A549 (cell line): Measurements from ENCODE around the gene CPT1A. TPM values are rescaled to one million over a fixed set of nuclear protein-coding genes. Genes with fewer than 3 reads are reported as not detected.

Source experiments
- ATAC-seq, 2 experiments: fragments of 200-7000 bp in 1 of 2; fragments of >200 bp in 1 of 2; cut with Nextera tagmentation in 1 of 2; cut with Tn5 transposase in 1 of 2; 3 replicates each; pipeline versions ENCODE4 v1.8.0 to v1.9.1; 2018 to 2020; ENCODE audit warnings: mild to moderate bottlenecking in 1 of 2, moderate library complexity in 1 of 2
- CTCF ChIA-PET: fragments of 300-600 bp; sonication (Branson Sonifier 250); formaldehyde crosslinking; extraction: SDS; loops from one replicate; lab custom pipeline; 2021; ENCODE audit warnings: antibody characterized with exemption, inconsistent platforms; lab: Yijun Ruan, JAX
- POLR2A ChIA-PET: fragments of 350-600 bp; formaldehyde crosslinking; extraction: SDS; loops from one replicate; lab custom pipeline; 2021; ENCODE audit warnings: antibody characterized with exemption, inconsistent platforms; lab: Yijun Ruan, JAX
- DNase-seq, 2 experiments: peaks; one replicate each; pipeline versions ENCODE4 v3.0.0 to v3.0.0-alpha.2; 2011 to 2016; ENCODE audit warnings: low read depth in 1 of 2, low spot score in 1 of 2
- FAIRE-seq: peaks from 2 replicates; lab custom pipeline; 2011; peaks lifted over from hg19 to GRCh38; lab: Jason Lieb, UNC
- H3K27ac ChIP-seq, 2 experiments: fragments of >200 bp; sonication (Bioruptor Twin); formaldehyde crosslinking; 3 replicates each; pipeline ENCODE4 v1.5.1; 2016 to 2017
- H3K4me1 ChIP-seq: fragments of >200 bp; sonication (Bioruptor Twin); formaldehyde crosslinking; 3 replicates; pipeline ENCODE4 v1.6.1; 2016
- H3K4me2 ChIP-seq: fragments of >200 bp; sonication (Bioruptor Twin); formaldehyde crosslinking; 3 replicates; pipeline ENCODE4 v1.6.1; 2016
- H3K4me3 ChIP-seq: fragments of >200 bp; sonication (Bioruptor Twin); formaldehyde crosslinking; 3 replicates; pipeline ENCODE4 v1.5.1; 2016
- H3K9me3 ChIP-seq: fragments of >200 bp; sonication (Bioruptor Twin); formaldehyde crosslinking; 3 replicates; pipeline ENCODE4 v1.6.1; 2016
- CBX2 ChIP-seq: fragments of 200-600 bp; sonication (generic); IDR thresholded peaks from 2 replicates; pipeline ENCODE4 v1.6.1; 2016; ENCODE audit warnings: low read depth, mild to moderate bottlenecking, borderline replicate concordance
- CTCF ChIP-seq: fragments of >200 bp; sonication (Bioruptor Twin); formaldehyde crosslinking; IDR thresholded peaks from 3 replicates; pipeline ENCODE4 v1.5.1; 2016
- ESRRA ChIP-seq: fragments of 150-350 bp; IDR thresholded peaks from 2 replicates; pipeline ENCODE4 v1.6.1; 2014; ENCODE audit warnings: mild to moderate bottlenecking, low read length, borderline replicate concordance
- FOSB ChIP-seq: fragments of 250-450 bp; sonication (Bioruptor Pico); IDR thresholded peaks from 2 replicates; pipeline ENCODE4 v1.5.0; 2020; ENCODE audit warnings: mild to moderate bottlenecking, moderate library complexity
- HOXB13 ChIP-seq: fragments of 250-450 bp; sonication (Bioruptor Pico); IDR thresholded peaks from 2 replicates; pipeline ENCODE4 v1.5.0; 2020; ENCODE audit warnings: low read depth, mild to moderate bottlenecking, moderate library complexity
- HOXB5 ChIP-seq: fragments of 250-450 bp; sonication (Bioruptor Pico); IDR thresholded peaks from 2 replicates; pipeline ENCODE4 v1.5.0; 2020; ENCODE audit warnings: mild to moderate bottlenecking, moderate library complexity
- JUN ChIP-seq, 2 experiments: fragments of >200 bp; sonication (Bioruptor Twin); formaldehyde crosslinking; IDR thresholded peaks; 2 replicates in 1 of 2; 3 replicates in 1 of 2; pipeline ENCODE4 v1.6.1; 2016 to 2017
- JUNB ChIP-seq: fragments of >200 bp; sonication (Bioruptor Twin); formaldehyde crosslinking; IDR thresholded peaks from 2 replicates; pipeline ENCODE4 v1.6.1; 2016
- KDM5A ChIP-seq: fragments of 200-600 bp; sonication (generic); IDR thresholded peaks from 2 replicates; pipeline ENCODE4 v1.6.1; 2016; ENCODE audit warnings: antibody characterized with exemption, mild to moderate bottlenecking
- MAFK ChIP-seq: fragments of 450-650 bp; IDR thresholded peaks from 2 replicates; pipeline ENCODE4 v1.6.1; 2014; ENCODE audit not compliant: partially characterized antibody
- NFE2L2 ChIP-seq: fragments of 150-350 bp; conservative IDR thresholded peaks from 2 replicates; pipeline ENCODE4 v1.6.1; 2014; ENCODE audit warnings: low read length
- NR3C1 ChIP-seq: fragments of >200 bp; sonication (Bioruptor Twin); formaldehyde crosslinking; IDR thresholded peaks from 3 replicates; pipeline ENCODE4 v1.6.1; 2017
- PBX3 ChIP-seq: IDR thresholded peaks from 2 replicates; pipeline ENCODE4 v1.6.1; 2012
- PHF8 ChIP-seq: fragments of 200-600 bp; sonication (generic); IDR thresholded peaks from 2 replicates; pipeline ENCODE4 v1.6.1; 2016; ENCODE audit warnings: low read depth, mild to moderate bottlenecking, antibody characterized with exemption, moderate library complexity, borderline replicate concordance
- POLR2A ChIP-seq: IDR thresholded peaks from 2 replicates; pipeline ENCODE4 v1.6.1; 2012; ENCODE audit warnings: mild to moderate bottlenecking, low read length
- RAD21 ChIP-seq, 2 experiments: fragments of >200 bp in 1 of 2; sonication (Bioruptor Twin) in 1 of 2; formaldehyde crosslinking in 1 of 2; IDR thresholded peaks in 1 of 2; conservative IDR thresholded peaks in 1 of 2; 2 replicates in 1 of 2; 3 replicates in 1 of 2; pipeline ENCODE4 v1.6.1; 2012 to 2018; ENCODE audit warnings: inconsistent platforms in 1 of 2
- RARB ChIP-seq: fragments of 250-450 bp; sonication (Bioruptor Pico); IDR thresholded peaks from 2 replicates; pipeline ENCODE4 v1.8.0; 2021; ENCODE audit warnings: mild to moderate bottlenecking, moderate library complexity
- RFX5 ChIP-seq: fragments of 450-650 bp; IDR thresholded peaks from 2 replicates; pipeline ENCODE4 v1.7.1; 2014; ENCODE audit warnings: antibody characterized with exemption, mild to moderate bottlenecking, moderate library complexity
- SMC3 ChIP-seq: fragments of >200 bp; sonication (Bioruptor Twin); formaldehyde crosslinking; IDR thresholded peaks from 3 replicates; pipeline ENCODE4 v1.6.1; 2018; ENCODE audit warnings: inconsistent platforms
- TP53 ChIP-seq: fragments of 250-450 bp; sonication (Bioruptor Pico); IDR thresholded peaks from 2 replicates; pipeline ENCODE4 v1.5.0; 2021; ENCODE audit warnings: mild to moderate bottlenecking, moderate library complexity
- ZNF302 ChIP-seq: fragments of 250-450 bp; sonication (Bioruptor Pico); IDR thresholded peaks from 2 replicates; pipeline ENCODE4 v1.9.0; 2021; ENCODE audit warnings: inconsistent platforms, mild to moderate bottlenecking, moderate library complexity
- WGBS: methylation state at CpG from one replicate; pipeline ENCODE4 v1.1.6; 2017; ENCODE audit errors: missing lambda C conversion rate; 5-methylcytosine and 5-hydroxymethylcytosine counted together
- polyA plus RNA-seq, 4 experiments: library from polyadenylated mRNA; depleted of rRNA in 3 of 4; stranded (reverse); fragments of >200 nt; fragmentation: RNase III in 1 of 4; extraction: RNeasy Plus Mini Kit Qiagen cat#74134 plus additional on column Dnase treatment in 1 of 4; gene quantifications; 2 replicates in 3 of 4; 3 replicates in 1 of 4; pipeline ENCODE4 v1.2.3, GENCODE V29; 2011 to 2017
- TF ChIP-seq, protein P1 (sequence below): fragments of 250-450 bp; sonication (Bioruptor Pico); IDR thresholded peaks from 2 replicates; pipeline ENCODE4 v1.5.0; 2020; ENCODE audit warnings: low read depth, mild to moderate bottlenecking, moderate library complexity
- TF ChIP-seq, protein P2 (sequence below): IDR thresholded peaks from 2 replicates; pipeline ENCODE4 v1.6.1; 2012
- TF ChIP-seq, protein P3 (sequence below): fragments of >200 bp; sonication (Bioruptor Twin); formaldehyde crosslinking; IDR thresholded peaks from 2 replicates; pipeline ENCODE4 v1.6.1; 2016
- TF ChIP-seq, protein P4 (sequence below): fragments of 450-650 bp; IDR thresholded peaks from 2 replicates; pipeline ENCODE4 v1.6.1; 2014; ENCODE audit warnings: antibody characterized with exemption

The CPT1A gene
- polyA plus RNA-seq, 2 of the 4 experiments (the other 2 are of a cell fraction), result 15.0 to 21.4 TPM

- POLR2A ChIA-PET, result no interaction called here
- H3K4me1 ChIP-seq, result no peaks in the 10 kb centered on the region
- H3K27ac ChIP-seq, result no peak overlapping the region
- TF ChIP-seq TP53 (CRISPR knock-in tag) (no peak), HOXB13 (CRISPR knock-in tag) (no peak), POLR2A (no peak), RFX5 (no peak), CBX2 (no peak), JUNB (no peak), JUN (IDR thresholded peaks at IDR 0.05) (no peak), RARB (CRISPR knock-in tag) (no peak), ESRRA (no peak)
- TF ChIP-seq, protein P1, sequence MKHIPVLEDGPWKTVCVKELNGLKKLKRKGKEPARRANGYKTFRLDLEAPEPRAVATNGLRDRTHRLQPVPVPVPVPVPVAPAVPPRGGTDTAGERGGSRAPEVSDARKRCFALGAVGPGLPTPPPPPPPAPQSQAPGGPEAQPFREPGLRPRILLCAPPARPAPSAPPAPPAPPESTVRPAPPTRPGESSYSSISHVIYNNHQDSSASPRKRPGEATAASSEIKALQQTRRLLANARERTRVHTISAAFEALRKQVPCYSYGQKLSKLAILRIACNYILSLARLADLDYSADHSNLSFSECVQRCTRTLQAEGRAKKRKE (CRISPR knock-in tag), result no peak
- TF ChIP-seq, protein P2, sequence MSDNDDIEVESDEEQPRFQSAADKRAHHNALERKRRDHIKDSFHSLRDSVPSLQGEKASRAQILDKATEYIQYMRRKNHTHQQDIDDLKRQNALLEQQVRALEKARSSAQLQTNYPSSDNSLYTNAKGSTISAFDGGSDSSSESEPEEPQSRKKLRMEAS, result no peak
- TF ChIP-seq, all 56 proteins: peak for 0
- CTCF ChIA-PET, result no interaction called here
- no peak for ATAC-seq
- H3K4me2 ChIP-seq, result no peak overlapping the region
- DNase-seq, result no peak
- FAIRE-seq, result no peak
- H3K4me3 ChIP-seq, result no peak overlapping the region
- no peaks in the 10 kb centered on the region for H3K9me3 ChIP-seq
- WGBS, result 94% methylated on average over 15 of the region's 15 CpGs
Observed at GRCh38 chr11:68759991-68760390, 81.7 kb downstream of the CPT1A start.

GRCh38 chr11:68757711-68758110 is 84.0 kb downstream of the CPT1A start:
- FAIRE-seq (no peak), ATAC-seq (no peak), DNase-seq (no peak)
- Histone ChIP-seq H3K4me3 (no peak overlapping the region), H3K4me2 (no peak overlapping the region), H3K27ac (no peak overlapping the region), H3K4me1 (no peaks in the 10 kb centered on the region), H3K9me3 (no peaks in the 10 kb centered on the region)
- 80% methylated on average over 8 of the region's 8 CpGs for WGBS
- TF ChIP-seq PHF8, result no peak
- TF ChIP-seq HOXB13 (CRISPR knock-in tag), result no peak
- no peak for TF ChIP-seq RAD21 (conservative IDR thresholded peaks at IDR 0.05 in 1 of 2, IDR thresholded peaks at IDR 0.05 in 1 of 2)
- CTCF ChIA-PET, result interaction anchor here (0.6 to 0.8 kb wide), 2 partner anchors 25 to 125 kb away, joined by 3 to 6 read pairs; no protein-coding TSS in a partner anchor
- POLR2A ChIA-PET, result no interaction called here

- Histone ChIP-seq H3K4me1 (no peaks in the 10 kb centered on the region), H3K4me2 (no peak overlapping the region), H3K4me3 (no peak overlapping the region), H3K27ac (no peak overlapping the region), H3K9me3 (no peaks in the 10 kb centered on the region)
- CTCF ChIA-PET, result interaction anchor here (1.0 kb wide), 1 partner anchor 15 kb away, joined by 3 read pairs; no protein-coding TSS in a partner anchor
- 91% methylated on average over 11 of the region's 12 CpGs for WGBS
- FAIRE-seq, result no peak
- DNase-seq, result no peak
- POLR2A ChIA-PET, result no interaction called here
- ATAC-seq, result no peak
- TF ChIP-seq PBX3 (no peak), NFE2L2 (no peak), SMC3 (no peak), HOXB5 (CRISPR knock-in tag) (no peak), MAFK (no peak), FOSB (CRISPR knock-in tag) (no peak), JUNB (no peak), ZNF302 (no peak), RARB (CRISPR knock-in tag) (no peak), CTCF (no peak), KDM5A (no peak), HOXB13 (CRISPR knock-in tag) (no peak), NR3C1 (no peak), PHF8 (no peak)
- TF ChIP-seq, protein P3, sequence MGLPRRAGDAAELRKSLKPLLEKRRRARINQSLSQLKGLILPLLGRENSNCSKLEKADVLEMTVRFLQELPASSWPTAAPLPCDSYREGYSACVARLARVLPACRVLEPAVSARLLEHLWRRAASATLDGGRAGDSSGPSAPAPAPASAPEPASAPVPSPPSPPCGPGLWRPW, result no peak
- TF ChIP-seq, protein P4, sequence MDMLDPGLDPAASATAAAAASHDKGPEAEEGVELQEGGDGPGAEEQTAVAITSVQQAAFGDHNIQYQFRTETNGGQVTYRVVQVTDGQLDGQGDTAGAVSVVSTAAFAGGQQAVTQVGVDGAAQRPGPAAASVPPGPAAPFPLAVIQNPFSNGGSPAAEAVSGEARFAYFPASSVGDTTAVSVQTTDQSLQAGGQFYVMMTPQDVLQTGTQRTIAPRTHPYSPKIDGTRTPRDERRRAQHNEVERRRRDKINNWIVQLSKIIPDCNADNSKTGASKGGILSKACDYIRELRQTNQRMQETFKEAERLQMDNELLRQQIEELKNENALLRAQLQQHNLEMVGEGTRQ, result no peak
- TF ChIP-seq, protein P2, result no peak
Observed at GRCh38 chr11:68756171-68756766, 85.4 kb downstream of the CPT1A start.
